Measurements from ENCODE around the gene KPNA1.

DNA sequence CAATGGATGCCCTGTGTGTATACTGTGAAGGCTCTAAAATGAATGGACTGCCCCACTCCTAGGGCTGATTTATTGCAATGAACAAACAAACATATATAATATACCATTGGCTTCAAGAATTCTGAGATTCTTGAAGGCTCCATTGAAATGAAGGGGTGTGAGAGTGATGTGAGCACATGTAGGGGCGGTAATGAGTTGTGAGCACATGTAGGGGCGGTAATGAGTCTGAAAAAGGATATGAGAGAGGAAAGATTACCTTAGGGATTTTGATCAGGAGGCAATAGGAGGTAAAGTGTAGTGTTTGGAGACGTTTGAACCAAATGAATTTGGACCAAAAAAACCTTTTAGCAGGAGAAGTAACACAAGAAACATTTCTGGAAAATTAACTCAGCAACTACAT, 127.0 kb downstream of the KPNA1 start:
- TF ChIP-seq, protein P1, sequence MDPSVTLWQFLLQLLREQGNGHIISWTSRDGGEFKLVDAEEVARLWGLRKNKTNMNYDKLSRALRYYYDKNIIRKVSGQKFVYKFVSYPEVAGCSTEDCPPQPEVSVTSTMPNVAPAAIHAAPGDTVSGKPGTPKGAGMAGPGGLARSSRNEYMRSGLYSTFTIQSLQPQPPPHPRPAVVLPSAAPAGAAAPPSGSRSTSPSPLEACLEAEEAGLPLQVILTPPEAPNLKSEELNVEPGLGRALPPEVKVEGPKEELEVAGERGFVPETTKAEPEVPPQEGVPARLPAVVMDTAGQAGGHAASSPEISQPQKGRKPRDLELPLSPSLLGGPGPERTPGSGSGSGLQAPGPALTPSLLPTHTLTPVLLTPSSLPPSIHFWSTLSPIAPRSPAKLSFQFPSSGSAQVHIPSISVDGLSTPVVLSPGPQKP (IDR thresholded peaks at IDR 0.05; ENCODE audit: low read depth, low read length): no peak
- TF ChIP-seq, protein P2, sequence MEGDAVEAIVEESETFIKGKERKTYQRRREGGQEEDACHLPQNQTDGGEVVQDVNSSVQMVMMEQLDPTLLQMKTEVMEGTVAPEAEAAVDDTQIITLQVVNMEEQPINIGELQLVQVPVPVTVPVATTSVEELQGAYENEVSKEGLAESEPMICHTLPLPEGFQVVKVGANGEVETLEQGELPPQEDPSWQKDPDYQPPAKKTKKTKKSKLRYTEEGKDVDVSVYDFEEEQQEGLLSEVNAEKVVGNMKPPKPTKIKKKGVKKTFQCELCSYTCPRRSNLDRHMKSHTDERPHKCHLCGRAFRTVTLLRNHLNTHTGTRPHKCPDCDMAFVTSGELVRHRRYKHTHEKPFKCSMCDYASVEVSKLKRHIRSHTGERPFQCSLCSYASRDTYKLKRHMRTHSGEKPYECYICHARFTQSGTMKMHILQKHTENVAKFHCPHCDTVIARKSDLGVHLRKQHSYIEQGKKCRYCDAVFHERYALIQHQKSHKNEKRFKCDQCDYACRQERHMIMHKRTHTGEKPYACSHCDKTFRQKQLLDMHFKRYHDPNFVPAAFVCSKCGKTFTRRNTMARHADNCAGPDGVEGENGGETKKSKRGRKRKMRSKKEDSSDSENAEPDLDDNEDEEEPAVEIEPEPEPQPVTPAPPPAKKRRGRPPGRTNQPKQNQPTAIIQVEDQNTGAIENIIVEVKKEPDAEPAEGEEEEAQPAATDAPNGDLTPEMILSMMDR (IDR thresholded peaks at IDR 0.05): no peak
- no peak for TF ChIP-seq ZFP36 (IDR thresholded peaks at IDR 0.05; ENCODE audit: borderline replicate concordance, partially characterized antibody)
- TF ChIP-seq, protein P3, sequence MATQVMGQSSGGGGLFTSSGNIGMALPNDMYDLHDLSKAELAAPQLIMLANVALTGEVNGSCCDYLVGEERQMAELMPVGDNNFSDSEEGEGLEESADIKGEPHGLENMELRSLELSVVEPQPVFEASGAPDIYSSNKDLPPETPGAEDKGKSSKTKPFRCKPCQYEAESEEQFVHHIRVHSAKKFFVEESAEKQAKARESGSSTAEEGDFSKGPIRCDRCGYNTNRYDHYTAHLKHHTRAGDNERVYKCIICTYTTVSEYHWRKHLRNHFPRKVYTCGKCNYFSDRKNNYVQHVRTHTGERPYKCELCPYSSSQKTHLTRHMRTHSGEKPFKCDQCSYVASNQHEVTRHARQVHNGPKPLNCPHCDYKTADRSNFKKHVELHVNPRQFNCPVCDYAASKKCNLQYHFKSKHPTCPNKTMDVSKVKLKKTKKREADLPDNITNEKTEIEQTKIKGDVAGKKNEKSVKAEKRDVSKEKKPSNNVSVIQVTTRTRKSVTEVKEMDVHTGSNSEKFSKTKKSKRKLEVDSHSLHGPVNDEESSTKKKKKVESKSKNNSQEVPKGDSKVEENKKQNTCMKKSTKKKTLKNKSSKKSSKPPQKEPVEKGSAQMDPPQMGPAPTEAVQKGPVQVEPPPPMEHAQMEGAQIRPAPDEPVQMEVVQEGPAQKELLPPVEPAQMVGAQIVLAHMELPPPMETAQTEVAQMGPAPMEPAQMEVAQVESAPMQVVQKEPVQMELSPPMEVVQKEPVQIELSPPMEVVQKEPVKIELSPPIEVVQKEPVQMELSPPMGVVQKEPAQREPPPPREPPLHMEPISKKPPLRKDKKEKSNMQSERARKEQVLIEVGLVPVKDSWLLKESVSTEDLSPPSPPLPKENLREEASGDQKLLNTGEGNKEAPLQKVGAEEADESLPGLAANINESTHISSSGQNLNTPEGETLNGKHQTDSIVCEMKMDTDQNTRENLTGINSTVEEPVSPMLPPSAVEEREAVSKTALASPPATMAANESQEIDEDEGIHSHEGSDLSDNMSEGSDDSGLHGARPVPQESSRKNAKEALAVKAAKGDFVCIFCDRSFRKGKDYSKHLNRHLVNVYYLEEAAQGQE (IDR thresholded peaks at IDR 0.05): no peak
- no peak for TF ChIP-seq ZSCAN20 (CRISPR knock-in tag; IDR thresholded peaks at IDR 0.05)
- TF ChIP-seq POLR2A (IDR thresholded peaks at IDR 0.05; ENCODE audit: low read length): no peak
- TF ChIP-seq RFX5 (IDR thresholded peaks at IDR 0.05): no peak
- no peak for TF ChIP-seq EP300 (IDR thresholded peaks at IDR 0.05)
- TF ChIP-seq POLR2AphosphoS2 (conservative IDR thresholded peaks at IDR 0.05; ENCODE audit: low read length): no peak
- TF ChIP-seq ZC3H11A (IDR thresholded peaks at IDR 0.05): no peak
